IMR-90 (cell line): ENCODE data around the gene COL28A1. TPM values are rescaled to one million over a fixed set of nuclear protein-coding genes. Genes with fewer than 3 reads are reported as not detected.

Experiments
- ATAC-seq: fragments of 200-7000 bp; cut with Tn5 transposase; 2 replicates; pipeline ENCODE4 v1.9.1; 2020; ENCODE audit warnings: low read depth, mild to moderate bottlenecking, moderate library complexity
- BruUV-seq: library from RNA; stranded (reverse); fragments of 400-500 nt; replicated peaks from 2 replicates; lab custom pipeline; 2021; lab: Mats Ljungman, UMichigan
- CTCF ChIA-PET: fragments of 300-600 bp; formaldehyde crosslinking; extraction: SDS; loops from one replicate; lab custom pipeline; 2021; ENCODE audit warnings: antibody characterized with exemption; lab: Yijun Ruan, JAX
- POLR2A ChIA-PET: fragments of 300-600 bp; sonication (Branson Sonifier 250); formaldehyde crosslinking; loops from one replicate; lab custom pipeline; 2022; ENCODE audit warnings: antibody characterized with exemption; ENCODE audit not compliant: unreplicated experiment; lab: Charles Lee
- DNase-seq: peaks from one replicate; pipeline ENCODE4 v3.0.0; 2013
- H2AFZ ChIP-seq: replicated peaks from 2 replicates; pipeline ENCODE3; 2013; ENCODE audit warnings: low read length, mild to moderate bottlenecking; ENCODE audit not compliant: poor library complexity
- H2AK5ac ChIP-seq: 2 replicates; pipeline ENCODE4 v1.6.1; 2013; ENCODE audit warnings: low read depth, low read length, inconsistent platforms
- H2AK9ac ChIP-seq: replicated peaks from 2 replicates; pipeline ENCODE3; 2013; ENCODE audit warnings: mild to moderate bottlenecking, low read depth, low read length, moderate library complexity; ENCODE audit not compliant: poor library complexity
- H2BK120ac ChIP-seq: 2 replicates; pipeline ENCODE4 v1.6.1; 2013; ENCODE audit warnings: low read depth, low read length, inconsistent platforms
- H2BK15ac ChIP-seq: 3 replicates; pipeline ENCODE4 v1.6.1; 2013; ENCODE audit warnings: low read depth, low read length, inconsistent platforms
- H2BK20ac ChIP-seq: 2 replicates; pipeline ENCODE4 v1.6.1; 2013; ENCODE audit warnings: low read depth, mild to moderate bottlenecking, inconsistent platforms, low read length, moderate library complexity
- H2BK5ac ChIP-seq: 2 replicates; pipeline ENCODE4 v1.6.1; 2013; ENCODE audit warnings: mild to moderate bottlenecking, low read depth, low read length, inconsistent platforms; ENCODE audit not compliant: poor library complexity, severe bottlenecking
- H3K14ac ChIP-seq: replicated peaks from 2 replicates; pipeline ENCODE4 v1.6.1; 2013; ENCODE audit warnings: low read depth, low read length, inconsistent platforms
- H3K18ac ChIP-seq: 2 replicates; pipeline ENCODE4 v1.6.1; 2013; ENCODE audit warnings: low read depth, low read length, control low read depth
- H3K23ac ChIP-seq: 2 replicates; pipeline ENCODE4 v1.6.1; 2013; ENCODE audit warnings: low read depth, low read length, inconsistent platforms
- H3K27ac ChIP-seq: 2 replicates; pipeline ENCODE4 v1.5.1; 2013; ENCODE audit warnings: mild to moderate bottlenecking, control low read depth, low read length; ENCODE audit not compliant: insufficient read depth
- H3K27me3 ChIP-seq: 2 replicates; pipeline ENCODE4 v1.6.1; 2013; ENCODE audit warnings: low read length; ENCODE audit not compliant: control insufficient read depth, insufficient read depth
- H3K36me3 ChIP-seq: 2 replicates; pipeline ENCODE4 v1.6.1; 2013; ENCODE audit warnings: low read length, mixed read lengths; ENCODE audit not compliant: control insufficient read depth, insufficient read depth
- H3K4ac ChIP-seq: 2 replicates; pipeline ENCODE4 v1.6.1; 2013; ENCODE audit warnings: low read depth, low read length, inconsistent platforms
- H3K4me1 ChIP-seq: 2 replicates; pipeline ENCODE4 v1.6.1; 2013; ENCODE audit warnings: low read length, mixed read lengths; ENCODE audit not compliant: control insufficient read depth, insufficient read depth
- H3K4me2 ChIP-seq: 2 replicates; pipeline ENCODE4 v1.6.1; 2013; ENCODE audit warnings: low read depth, mild to moderate bottlenecking, control low read depth, low read length, moderate library complexity
- H3K4me3 ChIP-seq: 2 replicates; pipeline ENCODE4 v1.5.1; 2013; ENCODE audit warnings: low read depth, mild to moderate bottlenecking, control low read depth, low read length, moderate library complexity; ENCODE audit not compliant: insufficient read depth
- H3K56ac ChIP-seq: 2 replicates; pipeline ENCODE4 v1.6.1; 2013; ENCODE audit warnings: low read length, inconsistent platforms; ENCODE audit not compliant: insufficient read depth; ENCODE audit errors: extremely low read depth
- H3K79me1 ChIP-seq, 2 experiments: 2 replicates each; pipeline ENCODE4 v1.6.1; 2013; ENCODE audit warnings: low read length in 2 of 2, inconsistent platforms in 1 of 2, low read depth in 1 of 2
- H3K9ac ChIP-seq: 2 replicates; pipeline ENCODE4 v1.6.1; 2013; ENCODE audit warnings: low read depth, low read length, control low read depth
- H3K9me1 ChIP-seq: 2 replicates; pipeline ENCODE4 v1.6.1; 2013; ENCODE audit warnings: low read length, inconsistent platforms; ENCODE audit not compliant: insufficient read depth
- H3K9me3 ChIP-seq: 2 replicates; pipeline ENCODE4 v1.6.1; 2013; ENCODE audit warnings: low read length; ENCODE audit not compliant: control insufficient read depth, insufficient read depth
- H4K20me1 ChIP-seq: 2 replicates; pipeline ENCODE4 v1.6.1; 2013; ENCODE audit warnings: low read length, inconsistent platforms; ENCODE audit not compliant: insufficient read depth
- H4K5ac ChIP-seq: 2 replicates; pipeline ENCODE4 v1.6.1; 2013; ENCODE audit warnings: mild to moderate bottlenecking, low read depth, low read length, control low read depth
- H4K8ac ChIP-seq, 2 experiments: 2 replicates each; pipeline ENCODE4 v1.6.1; 2013; ENCODE audit warnings: low read depth in 2 of 2, low read length in 2 of 2, control low read depth in 1 of 2, inconsistent platforms in 1 of 2
- H4K91ac ChIP-seq: 2 replicates; pipeline ENCODE4 v1.6.1; 2013; ENCODE audit warnings: low read depth, low read length, inconsistent platforms; ENCODE audit not compliant: insufficient read depth
- BHLHE40 ChIP-seq: fragments of 150-350 bp; IDR thresholded peaks from 2 replicates; pipeline ENCODE4 v1.6.1; 2016; ENCODE audit warnings: mild to moderate bottlenecking, low read depth, low read length
- CEBPB ChIP-seq: IDR thresholded peaks from 2 replicates; pipeline ENCODE4 v1.6.1; 2012; ENCODE audit warnings: low read depth, low read length, improper control_type of control experiment
- CHD1 ChIP-seq: IDR thresholded peaks from 2 replicates; pipeline ENCODE4 v1.6.1; 2012; ENCODE audit warnings: low read depth, low read length, improper control_type of control experiment
- ELK1 ChIP-seq: fragments of 150-350 bp; IDR thresholded peaks from 2 replicates; pipeline ENCODE4 v1.6.1; 2016; ENCODE audit warnings: low read depth, mild to moderate bottlenecking, low read length, moderate library complexity, borderline replicate concordance
- FOS ChIP-seq: fragments of 150-350 bp; IDR thresholded peaks from 2 replicates; pipeline ENCODE4 v1.6.1; 2016; ENCODE audit warnings: low read depth, low read length
- MAFK ChIP-seq: IDR thresholded peaks from 2 replicates; pipeline ENCODE4 v1.6.1; 2012; ENCODE audit warnings: low read depth, low read length, improper control_type of control experiment
- MAZ ChIP-seq: IDR thresholded peaks from 2 replicates; pipeline ENCODE4 v1.6.1; 2012; ENCODE audit warnings: low read depth, mild to moderate bottlenecking, low read length, improper control_type of control experiment, moderate library complexity, borderline replicate concordance
- MXI1 ChIP-seq: IDR thresholded peaks from 2 replicates; pipeline ENCODE4 v1.6.1; 2012; ENCODE audit warnings: low read depth, mild to moderate bottlenecking, low read length, moderate library complexity, borderline replicate concordance
- NFE2L2 ChIP-seq: fragments of 150-350 bp; IDR thresholded peaks from 2 replicates; pipeline ENCODE4 v1.6.1; 2016; ENCODE audit warnings: low read depth, mild to moderate bottlenecking, low read length
- POLR2A ChIP-seq: IDR thresholded peaks from 2 replicates; pipeline ENCODE4 v1.6.1; 2012; ENCODE audit warnings: mild to moderate bottlenecking, low read depth, low read length
- RFX5 ChIP-seq: IDR thresholded peaks from 2 replicates; pipeline ENCODE4 v1.8.0; 2012; ENCODE audit warnings: low read depth, mild to moderate bottlenecking, low read length, moderate library complexity
- SMC3 ChIP-seq: fragments of 150-350 bp; IDR thresholded peaks from 2 replicates; pipeline ENCODE4 v1.6.1; 2016; ENCODE audit warnings: low read depth, mild to moderate bottlenecking, antibody characterized with exemption, low read length, moderate library complexity
- USF2 ChIP-seq: fragments of 150-350 bp; IDR thresholded peaks from 2 replicates; pipeline ENCODE4 v1.6.1; 2017; ENCODE audit warnings: mild to moderate bottlenecking, antibody characterized with exemption, low read length, low read depth
- WGBS, 2 experiments: methylation state at CpG; one replicate each; pipeline versions ENCODE4 v1.1.5 to v1.1.7; 2013; ENCODE audit warnings: missing lambda C conversion rate in 2 of 2; ENCODE audit not compliant: insufficient read length in 1 of 2; ENCODE audit errors: extremely low coverage in 2 of 2; 5-methylcytosine and 5-hydroxymethylcytosine counted together
- dilution Hi-C: fragments of 300-500 bp; cut with HindIII; formaldehyde crosslinking; loops from one replicate; pipeline ENCODE4 v1.14.3; 2018; ENCODE audit warnings: low sequenced_read_pairs; ENCODE audit not compliant: unreplicated experiment
- in situ Hi-C: fragments of 300-500 bp; cut with MboI; formaldehyde crosslinking; loops from 3 replicates; pipeline ENCODE4 v1.14.3; 2019; ENCODE audit warnings: low sequenced_read_pairs, inconsistent platforms, mixed read lengths
- intact Hi-C: fragments of 100-400 bp; cut with micrococcal nuclease; formaldehyde crosslinking; loops from 2 replicates; pipeline ENCODE4 v1.10.0; 2022
- polyA plus RNA-seq, 3 experiments: library from polyadenylated mRNA; depleted of rRNA; stranded (reverse); fragments of >200 nt; gene quantifications; 2 replicates each; pipeline ENCODE4 v1.2.3, GENCODE V29; 2012; ENCODE audit warnings: low replicate concordance in 1 of 3
- total RNA-seq: library from RNA; depleted of rRNA; stranded (reverse); fragments of >200 nt; gene quantifications from 2 replicates; pipeline ENCODE4 v1.2.3, GENCODE V29; 2012

COL28A1 gene
- total and polyA plus RNA-seq, 2 of the 4 experiments (the other 2 are of a cell fraction): under 0.01 to 0.05 TPM

DNA sequence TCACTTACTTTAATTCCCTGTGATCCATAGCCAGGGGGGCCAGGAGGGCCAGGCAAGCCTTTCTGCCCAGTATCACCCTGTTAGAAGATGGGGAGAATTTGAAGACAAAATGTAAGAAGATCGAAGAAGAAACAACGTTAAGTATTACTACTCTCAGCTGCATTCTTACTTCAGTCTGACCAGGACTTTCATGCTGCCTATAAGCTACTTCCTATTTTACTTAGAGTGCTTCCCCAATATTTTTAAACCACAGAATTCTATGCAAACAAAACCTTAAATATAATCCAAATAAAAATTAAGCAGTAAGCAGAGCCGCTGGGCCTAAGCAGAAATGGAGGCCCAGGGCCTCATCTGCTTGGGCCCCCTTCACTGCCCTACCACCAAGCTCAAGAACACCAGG lies 117.8 kb downstream of the COL28A1 start:
- H3K36me3 ChIP-seq: no peaks in the 10 kb centered on the region
- no peak overlapping the region for H3K18ac ChIP-seq
- DNase-seq (no peak), ATAC-seq (no peak)
- intact Hi-C loops (loop anchor here (2.0 to 10.0 kb wide), 2 partner anchors 315 to 463 kb away; no protein-coding TSS in a partner anchor), in situ Hi-C loops (no loop called here), dilution Hi-C loops (no loop called here)
- H3K9ac ChIP-seq: no peak overlapping the region
- CTCF ChIA-PET: no interaction called here
- no peaks in the 10 kb centered on the region; the same call in 1 of the 2 replicates for H3K27me3 ChIP-seq
- no peak overlapping the region for H2AFZ ChIP-seq
- TF ChIP-seq MXI1: no peak
- TF ChIP-seq POLR2A: no peak
- TF ChIP-seq RFX5: no peak
- no peak for TF ChIP-seq MAFK
- TF ChIP-seq MAZ: no peak
- TF ChIP-seq ELK1: no peak
- no peak for TF ChIP-seq CEBPB
- no peak for TF ChIP-seq FOS
- no peak for TF ChIP-seq CHD1
- no peak for TF ChIP-seq USF2
- TF ChIP-seq BHLHE40: no peak
- TF ChIP-seq NFE2L2: no peak
- no peak for TF ChIP-seq SMC3
- H3K27ac ChIP-seq: no peak overlapping the region
- no peak overlapping the region for H2BK20ac ChIP-seq
- no peaks in the 10 kb centered on the region for H4K20me1 ChIP-seq
- H3K9me3 ChIP-seq: no peaks in the 10 kb centered on the region
- no peak overlapping the region for H4K5ac ChIP-seq
- no peak overlapping the region for H4K8ac ChIP-seq
- H3K4ac ChIP-seq: no peak overlapping the region
- no CpG with 5 or more reads among the region's 3 CpGs for WGBS, 2 experiments
- H2AK5ac ChIP-seq: no peak overlapping the region
- H4K91ac ChIP-seq: no peak overlapping the region
- H3K79me1 ChIP-seq: no peaks in the 10 kb centered on the region
- no peak overlapping the region for H3K14ac ChIP-seq
- no peak overlapping the region for H2BK15ac ChIP-seq
- no peaks in the 10 kb centered on the region for H3K4me1 ChIP-seq
- no peak overlapping the region for H2AK9ac ChIP-seq
- H3K4me3 ChIP-seq: no peak overlapping the region
- H3K23ac ChIP-seq: no peak overlapping the region
- no TSS peak for BruUV-seq
- no peak overlapping the region for H3K56ac ChIP-seq
- H2BK120ac ChIP-seq: no peak overlapping the region
- POLR2A ChIA-PET: no interaction called here
- no peak overlapping the region for H2BK5ac ChIP-seq
- no peaks in the 10 kb centered on the region for H3K9me1 ChIP-seq
- no peak overlapping the region for H3K4me2 ChIP-seq
